ENCODE data around the gene RPH3AL.
"Not testable (repeated sequence)": the region's sequence is repeated elsewhere in the genome, so short reads cannot be mapped to it uniquely, and the experiment has no call there.

RPH3AL gene

GRCh38 chr17:376936-377863 is 24.6 kb upstream of the RPH3AL start:
- no peak for DNase-seq (ENCODE audit: low spot score)
- no peak for TF ChIP-seq CTCF (IDR thresholded peaks at IDR 0.05; ENCODE audit: extremely low read depth, missing control alignments)

- TF ChIP-seq CTCF (IDR thresholded peaks at IDR 0.05; ENCODE audit: extremely low read depth, missing control alignments): no peak
- DNase-seq (ENCODE audit: low spot score): no peak
These were observed 21.1 kb upstream of the RPH3AL start for GRCh38 chr17:373613-374230.

GRCh38 chr17:372157-373152 is 19.8 kb upstream of the RPH3AL start:
- DNase-seq (ENCODE audit: low spot score): no peak
- TF ChIP-seq CTCF (IDR thresholded peaks at IDR 0.05; ENCODE audit: extremely low read depth, missing control alignments): no peak

- TF ChIP-seq CTCF (IDR thresholded peaks at IDR 0.05; ENCODE audit: extremely low read depth, missing control alignments): no peak
- DNase-seq (ENCODE audit: low spot score): no peak
These were observed 19.0 kb upstream of the RPH3AL start for GRCh38 chr17:371583-371982.

GRCh38 chr17:367656-368055 is 15.0 kb upstream of the RPH3AL start:
- DNase-seq (ENCODE audit: low spot score): not testable (repeated sequence)

GRCh38 chr17:366657-367615 is 14.3 kb upstream of the RPH3AL start:
- DNase-seq (ENCODE audit: low spot score): not testable (repeated sequence)

- TF ChIP-seq CTCF (IDR thresholded peaks at IDR 0.05; ENCODE audit: extremely low read depth, missing control alignments): no peak
- DNase-seq (ENCODE audit: low spot score): no peak
These were observed 12.2 kb upstream of the RPH3AL start for GRCh38 chr17:364766-365165.

Measured in GM20000 (cell line).